WTC11 (cell line): ENCODE results near the gene GPR17. TPM values are rescaled to one million over a fixed set of nuclear protein-coding genes. Genes with fewer than 3 reads are reported as not detected.

Source experiments
- ATAC-seq: fragments of 200-7000 bp; cut with Tn5 transposase; 2 replicates; pipeline ENCODE4 v1.10.0; 2021; ENCODE audit warnings: mild to moderate bottlenecking, moderate library complexity
- CTCF ChIA-PET: fragments of 300-600 bp; sonication (Branson Sonifier 250); formaldehyde crosslinking; loops from one replicate; lab custom pipeline; 2021; ENCODE audit warnings: antibody characterized with exemption; lab: Charles Lee
- POLR2A ChIA-PET: fragments of 350-600 bp; sonication (Branson Sonifier 250); formaldehyde crosslinking; loops from one replicate; lab custom pipeline; 2021; ENCODE audit warnings: antibody characterized with exemption; lab: Charles Lee
- DNase-seq: peaks from one replicate; pipeline ENCODE4 v3.0.0; 2021; ENCODE audit warnings: low spot score
- H3K27ac Mint-ChIP-seq: 2 replicates; pipeline ENCODE4 v1.8.0; 2021; ENCODE audit warnings: mixed read lengths
- H3K27me3 Mint-ChIP-seq: 2 replicates; pipeline ENCODE4 v1.8.0; 2021; ENCODE audit warnings: low read depth, mild to moderate bottlenecking, moderate library complexity, mixed read lengths
- H3K36me3 Mint-ChIP-seq: 2 replicates; pipeline ENCODE4 v1.8.0; 2021; ENCODE audit warnings: mixed read lengths
- H3K4me1 Mint-ChIP-seq: 2 replicates; pipeline ENCODE4 v1.8.0; 2022; ENCODE audit warnings: mixed read lengths
- H3K4me3 Mint-ChIP-seq: 2 replicates; pipeline ENCODE4 v1.8.0; 2021; ENCODE audit warnings: mild to moderate bottlenecking, moderate library complexity, mixed read lengths
- H3K9me3 Mint-ChIP-seq: 2 replicates; pipeline ENCODE4 v1.8.0; 2021; ENCODE audit warnings: mixed read lengths
- AR ChIP-seq: fragments of 250-450 bp; sonication (Bioruptor Pico); IDR thresholded peaks from 2 replicates; pipeline ENCODE4 v1.9.0; 2021; ENCODE audit warnings: mild to moderate bottlenecking
- ETV6 ChIP-seq: sonication (generic); formaldehyde crosslinking; IDR thresholded peaks from 2 replicates; pipeline ENCODE4 v1.8.1; 2022; ENCODE audit warnings: mild to moderate bottlenecking, missing genetic modification reagents
- FOXJ3 ChIP-seq: sonication (generic); formaldehyde crosslinking; IDR thresholded peaks from 2 replicates; pipeline ENCODE4 v1.9.0; 2021; ENCODE audit warnings: missing genetic modification reagents, mild to moderate bottlenecking, borderline replicate concordance
- MAX ChIP-seq: sonication (generic); formaldehyde crosslinking; IDR thresholded peaks from 2 replicates; pipeline ENCODE4 v1.8.0; 2022; ENCODE audit warnings: mild to moderate bottlenecking, missing genetic modification reagents
- PRDM15 ChIP-seq: sonication (generic); formaldehyde crosslinking; IDR thresholded peaks from 2 replicates; pipeline ENCODE4 v1.8.0; 2022; ENCODE audit warnings: missing genetic modification reagents
- RELA ChIP-seq: sonication (generic); formaldehyde crosslinking; IDR thresholded peaks from 2 replicates; pipeline ENCODE4 v1.8.1; 2022; ENCODE audit warnings: missing genetic modification reagents, mild to moderate bottlenecking, borderline replicate concordance
- RORB ChIP-seq: fragments of 250-450 bp; sonication (Bioruptor Pico); IDR thresholded peaks from 2 replicates; pipeline ENCODE4 v1.9.0; 2021; ENCODE audit warnings: mild to moderate bottlenecking
- TCF7 ChIP-seq: sonication (generic); formaldehyde crosslinking; IDR thresholded peaks from 2 replicates; pipeline ENCODE4 v1.8.0; 2022; ENCODE audit warnings: mild to moderate bottlenecking, low read depth, missing genetic modification reagents, moderate library complexity
- USF2 ChIP-seq: sonication (generic); formaldehyde crosslinking; IDR thresholded peaks from 2 replicates; pipeline ENCODE4 v1.8.1; 2023; ENCODE audit warnings: mild to moderate bottlenecking, missing genetic modification reagents, moderate library complexity
- ZNF219 ChIP-seq: sonication (generic); formaldehyde crosslinking; IDR thresholded peaks from 2 replicates; pipeline ENCODE4 v1.8.0; 2023; ENCODE audit warnings: missing genetic modification reagents, mild to moderate bottlenecking, borderline replicate concordance
- ZNF232 ChIP-seq: sonication (generic); formaldehyde crosslinking; IDR thresholded peaks from 2 replicates; pipeline ENCODE4 v1.8.0; 2022; ENCODE audit warnings: mild to moderate bottlenecking, missing genetic modification reagents
- ZNF423 ChIP-seq: fragments of 250-450 bp; sonication (Bioruptor Pico); IDR thresholded peaks from 2 replicates; pipeline ENCODE4 v2.1.2; 2022; ENCODE audit warnings: mild to moderate bottlenecking, moderate library complexity
- total RNA-seq: library from RNA; stranded (reverse); gene quantifications from 3 replicates; pipeline ENCODE4 v1.2.3, GENCODE V29; 2021
- TF ChIP-seq, protein P1 (sequence below): fragments of 250-450 bp; sonication (Bioruptor Pico); IDR thresholded peaks from 2 replicates; pipeline ENCODE4 v1.9.0; 2021; ENCODE audit warnings: mild to moderate bottlenecking
- TF ChIP-seq, protein P2 (sequence below): fragments of 200-600 bp; IDR thresholded peaks from 2 replicates; pipeline ENCODE4 v1.8.0; 2022; ENCODE audit warnings: antibody characterized with exemption

The GPR17 gene
- total RNA-seq, 1 experiment from 2014 or later: not detected

DNA sequence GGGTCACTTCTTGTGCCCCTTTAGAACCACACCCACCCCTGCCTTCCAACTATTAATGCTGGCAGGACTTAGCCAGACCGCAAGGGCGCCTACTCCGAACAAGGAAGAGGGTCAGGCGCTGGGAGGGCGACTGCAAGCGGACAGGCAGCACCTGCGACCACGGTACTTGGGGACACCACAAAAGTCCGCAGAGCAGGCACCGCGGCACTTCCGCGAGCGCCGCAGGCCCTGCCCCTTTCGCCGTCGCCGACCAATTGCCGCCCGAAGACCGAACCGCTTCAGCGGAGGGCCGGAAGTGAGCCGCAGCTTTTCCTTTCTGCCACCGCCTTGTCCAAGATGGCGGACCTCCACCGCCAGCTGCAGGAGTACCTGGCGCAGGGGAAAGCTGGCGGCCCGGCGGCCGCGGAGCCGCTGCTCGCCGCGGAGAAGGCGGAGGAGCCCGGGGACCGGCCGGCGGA lies 55.3 kb downstream of the GPR17 start, which contains the start of gene SFT2D3 (continued):
- TF ChIP-seq AR (CRISPR knock-in tag) (no peak), FOXJ3 (CRISPR knock-in tag) (no peak), ZNF423 (CRISPR knock-in tag) (no peak), RELA (CRISPR knock-in tag) (no peak), TCF7 (CRISPR knock-in tag) (no peak), PRDM15 (CRISPR knock-in tag) (no peak)
- TF ChIP-seq, protein P1, sequence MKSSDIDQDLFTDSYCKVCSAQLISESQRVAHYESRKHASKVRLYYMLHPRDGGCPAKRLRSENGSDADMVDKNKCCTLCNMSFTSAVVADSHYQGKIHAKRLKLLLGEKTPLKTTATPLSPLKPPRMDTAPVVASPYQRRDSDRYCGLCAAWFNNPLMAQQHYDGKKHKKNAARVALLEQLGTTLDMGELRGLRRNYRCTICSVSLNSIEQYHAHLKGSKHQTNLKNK (CRISPR knock-in tag): no peak

DNA sequence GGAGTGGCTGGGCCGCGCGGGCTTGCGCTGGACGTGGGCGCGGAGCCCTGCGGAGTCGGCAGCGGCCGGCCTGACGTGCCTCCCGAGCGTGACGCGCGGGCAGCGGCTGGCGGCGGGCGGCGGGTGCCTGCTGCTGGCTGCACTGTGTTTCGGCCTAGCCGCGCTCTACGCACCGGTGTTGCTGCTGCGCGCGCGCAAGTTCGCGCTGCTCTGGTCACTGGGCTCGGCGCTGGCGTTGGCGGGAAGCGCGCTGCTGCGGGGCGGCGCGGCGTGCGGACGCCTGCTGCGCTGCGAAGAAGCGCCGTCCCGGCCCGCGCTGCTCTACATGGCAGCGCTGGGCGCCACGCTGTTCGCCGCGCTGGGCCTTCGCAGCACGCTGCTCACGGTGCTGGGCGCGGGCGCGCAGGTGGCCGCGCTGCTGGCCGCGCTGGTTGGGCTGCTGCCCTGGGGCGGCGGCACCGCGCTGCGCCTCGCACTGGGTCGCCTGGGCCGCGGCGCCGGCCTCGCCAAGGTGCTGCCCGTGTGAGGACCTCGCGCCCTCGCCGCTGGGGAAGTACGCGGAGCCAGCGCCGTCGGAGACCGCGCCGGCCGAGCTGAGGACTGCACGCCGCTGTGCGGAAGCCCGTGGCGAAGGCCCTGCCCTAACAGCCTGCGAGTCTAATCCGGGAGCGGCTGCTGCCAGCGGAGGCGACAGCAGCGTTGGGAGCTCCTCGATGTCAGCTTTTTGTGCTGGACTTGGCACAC lies 55.9 kb downstream of the GPR17 start:
- Mint-ChIP-seq H3K4me3 (peak overlapping the region; percentile 79), H3K36me3 (peaks cover 20% of the 10 kb centered on the region), H3K9me3 (no peaks in the 10 kb centered on the region), H3K27ac (peak overlapping the region; percentile 79), H3K4me1 (peaks cover 28% of the 10 kb centered on the region), H3K27me3 (peaks cover 31% of the 10 kb centered on the region)
- DNase-seq (peak; percentile 73), ATAC-seq (peak; percentile 58)
- ChIA-PET POLR2A (interaction anchor here (0.5 to 2.0 kb wide), 4 partner anchors 26 to 481 kb away, joined by 3 to 6 read pairs (median 5); partner anchors contain the start of genes IWS1 and LIMS2), CTCF (interaction anchor here (0.9 to 4.7 kb wide), 4 partner anchors 26 to 493 kb away, joined by 3 to 35 read pairs (median 4); partner anchors contain the start of gene LIMS2)
- peak; percentile 81; the same call in 1 of the 2 replicates for TF ChIP-seq ZNF423 (CRISPR knock-in tag)
- TF ChIP-seq ZNF232 (CRISPR knock-in tag): peak; percentile 61
- TF ChIP-seq ZNF219 (CRISPR knock-in tag): 0 out of 2 replicates have a peak, but pooled peaks have one; percentile 75
- no peak for TF ChIP-seq RORB (CRISPR knock-in tag)
- TF ChIP-seq MAX (CRISPR knock-in tag): peak; percentile 80; the same call in 1 of the 2 replicates
- TF ChIP-seq, protein P2, sequence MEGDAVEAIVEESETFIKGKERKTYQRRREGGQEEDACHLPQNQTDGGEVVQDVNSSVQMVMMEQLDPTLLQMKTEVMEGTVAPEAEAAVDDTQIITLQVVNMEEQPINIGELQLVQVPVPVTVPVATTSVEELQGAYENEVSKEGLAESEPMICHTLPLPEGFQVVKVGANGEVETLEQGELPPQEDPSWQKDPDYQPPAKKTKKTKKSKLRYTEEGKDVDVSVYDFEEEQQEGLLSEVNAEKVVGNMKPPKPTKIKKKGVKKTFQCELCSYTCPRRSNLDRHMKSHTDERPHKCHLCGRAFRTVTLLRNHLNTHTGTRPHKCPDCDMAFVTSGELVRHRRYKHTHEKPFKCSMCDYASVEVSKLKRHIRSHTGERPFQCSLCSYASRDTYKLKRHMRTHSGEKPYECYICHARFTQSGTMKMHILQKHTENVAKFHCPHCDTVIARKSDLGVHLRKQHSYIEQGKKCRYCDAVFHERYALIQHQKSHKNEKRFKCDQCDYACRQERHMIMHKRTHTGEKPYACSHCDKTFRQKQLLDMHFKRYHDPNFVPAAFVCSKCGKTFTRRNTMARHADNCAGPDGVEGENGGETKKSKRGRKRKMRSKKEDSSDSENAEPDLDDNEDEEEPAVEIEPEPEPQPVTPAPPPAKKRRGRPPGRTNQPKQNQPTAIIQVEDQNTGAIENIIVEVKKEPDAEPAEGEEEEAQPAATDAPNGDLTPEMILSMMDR: no peak
- no peak; the same call in 1 of the 2 replicates for TF ChIP-seq PRDM15 (CRISPR knock-in tag)
- TF ChIP-seq RELA (CRISPR knock-in tag): no peak; the same call in 1 of the 2 replicates
- 0 out of 2 replicates have a peak, but pooled peaks have one; percentile 10 for TF ChIP-seq USF2
- 0 out of 2 replicates have a peak, but pooled peaks have one; percentile 5 for TF ChIP-seq ETV6 (CRISPR knock-in tag)
